ENCODE measurements around the gene TBC1D32.
"Not testable (repeated sequence)": the region's sequence is repeated elsewhere in the genome, so short reads cannot be mapped to it uniquely, and the experiment has no call there.

Gene TBC1D32

GRCh38 chr6:121110733-121111132 is 223.5 kb downstream of the TBC1D32 start:
- no peak for DNase-seq (ENCODE audit: low read depth in 2 of 2)

GRCh38 chr6:121106962-121107361 is 227.3 kb downstream of the TBC1D32 start:
- DNase-seq (ENCODE audit: low read depth in 2 of 2) = no peak

- DNase-seq (ENCODE audit: low read depth in 2 of 2) = no peak
These were observed 228.8 kb downstream of the TBC1D32 start for GRCh38 chr6:121105461-121105860.

GRCh38 chr6:121093928-121094327 is 240.4 kb downstream of the TBC1D32 start:
- no peak for DNase-seq (ENCODE audit: low read depth in 2 of 2)

- no peak for DNase-seq (ENCODE audit: low read depth in 2 of 2)
These were observed 243.8 kb downstream of the TBC1D32 start for GRCh38 chr6:121090492-121090891.

GRCh38 chr6:121086876-121087275 is 247.4 kb downstream of the TBC1D32 start:
- no peak for DNase-seq (ENCODE audit: low read depth in 2 of 2)

GRCh38 chr6:121076119-121076518 is 258.2 kb downstream of the TBC1D32 start:
- DNase-seq (ENCODE audit: low read depth in 2 of 2) = no peak

GRCh38 chr6:121068749-121069148 is 265.5 kb downstream of the TBC1D32 start:
- DNase-seq (ENCODE audit: low read depth in 2 of 2) = not testable (repeated sequence)

GRCh38 chr6:121067381-121067780 is 266.9 kb downstream of the TBC1D32 start:
- no peak for DNase-seq (ENCODE audit: low read depth in 2 of 2)

- no peak for DNase-seq (ENCODE audit: low read depth in 2 of 2)
These were observed 269.9 kb downstream of the TBC1D32 start for GRCh38 chr6:121064345-121064744.

- no peak for DNase-seq (ENCODE audit: low read depth in 2 of 2)
These were observed 278.6 kb downstream of the TBC1D32 start for GRCh38 chr6:121055572-121056163.

GRCh38 chr6:121048593-121048992 is 285.7 kb downstream of the TBC1D32 start:
- not testable (repeated sequence) for DNase-seq (ENCODE audit: low read depth in 2 of 2)

GRCh38 chr6:121044905-121045304 is 289.4 kb downstream of the TBC1D32 start:
- not testable (repeated sequence) for DNase-seq (ENCODE audit: low read depth in 2 of 2)

- DNase-seq (ENCODE audit: low read depth in 2 of 2) = not testable (repeated sequence)
These were observed 290.6 kb downstream of the TBC1D32 start for GRCh38 chr6:121043706-121044105.

GRCh38 chr6:121043211-121043610 is 291.1 kb downstream of the TBC1D32 start:
- not testable (repeated sequence) for DNase-seq (ENCODE audit: low read depth in 2 of 2)

- no peak for DNase-seq (ENCODE audit: low read depth in 2 of 2)
These were observed 291.5 kb downstream of the TBC1D32 start for GRCh38 chr6:121042766-121043165.

- no peak for DNase-seq (ENCODE audit: low read depth in 2 of 2)
These were observed 293.4 kb downstream of the TBC1D32 start for GRCh38 chr6:121040831-121041230.

GRCh38 chr6:121033091-121033490 is 301.2 kb downstream of the TBC1D32 start:
- no peak for DNase-seq (ENCODE audit: low read depth in 2 of 2)

- DNase-seq (ENCODE audit: low read depth in 2 of 2) = no peak
These were observed 301.8 kb downstream of the TBC1D32 start for GRCh38 chr6:121032268-121033006.

Data from activated CD8-positive, alpha-beta memory T cell treated with anti-CD3 and anti-CD28 coated beads for 4 hours (primary cell).